Uterus (tissue), 4 donors: ENCODE results near the gene PPFIA4. TPM values are rescaled to one million over a fixed set of nuclear protein-coding genes. Genes with fewer than 3 reads are reported as not detected.

ENCODE experiments used
- DNase-seq, 2 donors: peaks; one replicate each; pipeline ENCODE4 v3.0.0-alpha.2; 2019 to 2020
- H3K27ac ChIP-seq, 2 donors: fragments of 200-600 bp; sonication (generic); 1 replicate in 1 of 2; 2 replicates in 1 of 2; pipeline ENCODE4 v1.5.1; 2016 to 2018
- H3K27me3 ChIP-seq, 2 donors: fragments of 200-600 bp; sonication (generic); one replicate each; pipeline ENCODE4 v1.5.1; 2018 to 2019; ENCODE audit warnings: control low read depth in 1 of 2
- H3K36me3 ChIP-seq, 2 donors: fragments of 200-600 bp; sonication (generic); one replicate each; pipeline ENCODE4 v1.5.1; 2019; ENCODE audit warnings: control low read depth in 1 of 2
- H3K4me1 ChIP-seq, 2 donors: fragments of 200-600 bp; sonication (generic); one replicate each; pipeline ENCODE4 v1.5.1; 2018 to 2019; ENCODE audit warnings: control low read depth in 1 of 2
- H3K4me3 ChIP-seq, 2 donors: fragments of 200-600 bp; sonication (generic); 1 replicate in 1 of 2; 2 replicates in 1 of 2; pipeline ENCODE4 v1.5.1; 2018 to 2019; ENCODE audit warnings: mild to moderate bottlenecking in 1 of 2
- H3K9me3 ChIP-seq, 2 donors: fragments of 200-600 bp; sonication (generic); one replicate each; pipeline ENCODE4 v1.5.1; 2019; ENCODE audit warnings: control low read depth in 1 of 2
- CTCF ChIP-seq, 4 experiments: fragments of 200-600 bp in 2 of 4; fragments of 450-650 bp in 2 of 4; sonication (generic) in 2 of 4; IDR thresholded peaks; one replicate each; pipeline ENCODE4 v1.5.1; 2016 to 2019; ENCODE audit warnings: antibody characterized with exemption in 4 of 4, mild to moderate bottlenecking in 2 of 4, moderate library complexity in 1 of 4
- POLR2A ChIP-seq, 2 donors: fragments of 450-650 bp; IDR thresholded peaks; one replicate each; pipeline ENCODE4 v1.6.1; 2016; ENCODE audit warnings: antibody characterized with exemption in 2 of 2, mild to moderate bottlenecking in 1 of 2, moderate library complexity in 1 of 2
- intact Hi-C: fragments of 100-400 bp; cut with DNase I; formaldehyde crosslinking; loops from one replicate; pipeline ENCODE4 v1.15.1; 2023; ENCODE audit warnings: low total_unique reads
- total RNA-seq, 4 donors: library from RNA; depleted of rRNA in 3 of 4; stranded (reverse); fragments of >200 nt in 3 of 4; gene quantifications; one replicate each; pipeline versions ENCODE4 v1.1.0 to v1.2.4, GENCODE V29; 2014 to 2023
- donor health status: DM: yes; HTN: yes; CAD: no.

The PPFIA4 gene
- total RNA-seq, 4 donors from 2014 or later: 0.26 to 7.6 (median 6.5) TPM; not detected in 1

- no peaks in the 10 kb centered on the region for H3K27me3 ChIP-seq
- intact Hi-C loops: loop anchor here (5.0 kb wide), 1 partner anchor 91 kb away; no protein-coding TSS in a partner anchor
- H3K9me3 ChIP-seq: no peaks in the 10 kb centered on the region
- no peaks in the 10 kb centered on the region for H3K36me3 ChIP-seq
- TF ChIP-seq POLR2A (IDR thresholded peaks at IDR 0.05): no peak
- TF ChIP-seq CTCF (IDR thresholded peaks at IDR 0.05): no peak
- H3K4me3 ChIP-seq: no peak overlapping the region
- H3K27ac ChIP-seq: no peak overlapping the region
- H3K4me1 ChIP-seq: peaks cover 0 to under 1% of the 10 kb centered on the region in 2 donors
- DNase-seq: no peak
These were observed 95.1 kb downstream of the PPFIA4 start for GRCh38 chr1:203121186-203122015.

GRCh38 chr1:203122159-203122558 lies 95.9 kb downstream of the PPFIA4 start:
- TF ChIP-seq CTCF (IDR thresholded peaks at IDR 0.05) (no peak), POLR2A (IDR thresholded peaks at IDR 0.05) (no peak)
- Histone ChIP-seq H3K9me3 (no peaks in the 10 kb centered on the region), H3K36me3 (no peaks in the 10 kb centered on the region), H3K4me1 (peaks cover 0 to 6% of the 10 kb centered on the region in 2 donors), H3K27me3 (no peaks in the 10 kb centered on the region), H3K4me3 (no peak overlapping the region), H3K27ac (no peak overlapping the region)
- DNase-seq: no peak
- intact Hi-C loops: loop anchor here (5.0 kb wide), 1 partner anchor 90 kb away; no protein-coding TSS in a partner anchor

- Histone ChIP-seq H3K27me3 (no peaks in the 10 kb centered on the region), H3K4me3 (no peak overlapping the region), H3K27ac (no peak overlapping the region), H3K9me3 (no peaks in the 10 kb centered on the region), H3K4me1 (peaks cover 3 to 13% of the 10 kb centered on the region in 2 donors), H3K36me3 (no peaks in the 10 kb centered on the region)
- DNase-seq: no peak
- intact Hi-C loops: loop anchor here (5.0 kb wide), 1 partner anchor 88 kb away; no protein-coding TSS in a partner anchor
- TF ChIP-seq CTCF (IDR thresholded peaks at IDR 0.05): no peak
- TF ChIP-seq POLR2A (IDR thresholded peaks at IDR 0.05): no peak
These were observed 97.7 kb downstream of the PPFIA4 start for GRCh38 chr1:203124011-203124410.

- H3K4me1 ChIP-seq: peaks cover 3 to 13% of the 10 kb centered on the region in 2 donors
- no peak for TF ChIP-seq POLR2A (IDR thresholded peaks at IDR 0.05)
- no peak for TF ChIP-seq CTCF (IDR thresholded peaks at IDR 0.05)
- H3K4me3 ChIP-seq: no peak overlapping the region
- H3K9me3 ChIP-seq: no peaks in the 10 kb centered on the region
- no peaks in the 10 kb centered on the region for H3K36me3 ChIP-seq
- H3K27ac ChIP-seq: no peak overlapping the region
- intact Hi-C loops: loop anchor here (5.0 kb wide), 1 partner anchor 88 kb away; no protein-coding TSS in a partner anchor
- no peaks in the 10 kb centered on the region for H3K27me3 ChIP-seq
- DNase-seq: no peak
These were observed 98.4 kb downstream of the PPFIA4 start for GRCh38 chr1:203124546-203125317.
